IMR-90 (cell line): ENCODE measurements around the gene DLX2. TPM values are rescaled to one million over a fixed set of nuclear protein-coding genes. Genes with fewer than 3 reads are reported as not detected.

ENCODE experiments used
- ATAC-seq: fragments of 200-7000 bp; cut with Tn5 transposase; 2 replicates; pipeline ENCODE4 v1.9.1; 2020; ENCODE audit warnings: low read depth, mild to moderate bottlenecking, moderate library complexity
- BruUV-seq: library from RNA; stranded (reverse); fragments of 400-500 nt; replicated peaks from 2 replicates; lab custom pipeline; 2021; lab: Mats Ljungman, UMichigan
- CTCF ChIA-PET: fragments of 300-600 bp; formaldehyde crosslinking; extraction: SDS; loops from one replicate; lab custom pipeline; 2021; ENCODE audit warnings: antibody characterized with exemption; lab: Yijun Ruan, JAX
- POLR2A ChIA-PET: fragments of 300-600 bp; sonication (Branson Sonifier 250); formaldehyde crosslinking; loops from one replicate; lab custom pipeline; 2022; ENCODE audit warnings: antibody characterized with exemption; ENCODE audit not compliant: unreplicated experiment; lab: Charles Lee
- DNase-seq: peaks from one replicate; pipeline ENCODE4 v3.0.0; 2013
- H2AFZ ChIP-seq: replicated peaks from 2 replicates; pipeline ENCODE3; 2013; ENCODE audit warnings: low read length, mild to moderate bottlenecking; ENCODE audit not compliant: poor library complexity
- H2AK5ac ChIP-seq: 2 replicates; pipeline ENCODE4 v1.6.1; 2013; ENCODE audit warnings: low read depth, low read length, inconsistent platforms
- H2AK9ac ChIP-seq: replicated peaks from 2 replicates; pipeline ENCODE3; 2013; ENCODE audit warnings: mild to moderate bottlenecking, low read depth, low read length, moderate library complexity; ENCODE audit not compliant: poor library complexity
- H2BK120ac ChIP-seq: 2 replicates; pipeline ENCODE4 v1.6.1; 2013; ENCODE audit warnings: low read depth, low read length, inconsistent platforms
- H2BK15ac ChIP-seq: 3 replicates; pipeline ENCODE4 v1.6.1; 2013; ENCODE audit warnings: low read depth, low read length, inconsistent platforms
- H2BK20ac ChIP-seq: 2 replicates; pipeline ENCODE4 v1.6.1; 2013; ENCODE audit warnings: low read depth, mild to moderate bottlenecking, inconsistent platforms, low read length, moderate library complexity
- H2BK5ac ChIP-seq: 2 replicates; pipeline ENCODE4 v1.6.1; 2013; ENCODE audit warnings: mild to moderate bottlenecking, low read depth, low read length, inconsistent platforms; ENCODE audit not compliant: poor library complexity, severe bottlenecking
- H3K14ac ChIP-seq: replicated peaks from 2 replicates; pipeline ENCODE4 v1.6.1; 2013; ENCODE audit warnings: low read depth, low read length, inconsistent platforms
- H3K18ac ChIP-seq: 2 replicates; pipeline ENCODE4 v1.6.1; 2013; ENCODE audit warnings: low read depth, low read length, control low read depth
- H3K23ac ChIP-seq: 2 replicates; pipeline ENCODE4 v1.6.1; 2013; ENCODE audit warnings: low read depth, low read length, inconsistent platforms
- H3K27ac ChIP-seq: 2 replicates; pipeline ENCODE4 v1.5.1; 2013; ENCODE audit warnings: mild to moderate bottlenecking, control low read depth, low read length; ENCODE audit not compliant: insufficient read depth
- H3K27me3 ChIP-seq: 2 replicates; pipeline ENCODE4 v1.6.1; 2013; ENCODE audit warnings: low read length; ENCODE audit not compliant: control insufficient read depth, insufficient read depth
- H3K36me3 ChIP-seq: 2 replicates; pipeline ENCODE4 v1.6.1; 2013; ENCODE audit warnings: low read length, mixed read lengths; ENCODE audit not compliant: control insufficient read depth, insufficient read depth
- H3K4ac ChIP-seq: 2 replicates; pipeline ENCODE4 v1.6.1; 2013; ENCODE audit warnings: low read depth, low read length, inconsistent platforms
- H3K4me1 ChIP-seq: 2 replicates; pipeline ENCODE4 v1.6.1; 2013; ENCODE audit warnings: low read length, mixed read lengths; ENCODE audit not compliant: control insufficient read depth, insufficient read depth
- H3K4me2 ChIP-seq: 2 replicates; pipeline ENCODE4 v1.6.1; 2013; ENCODE audit warnings: low read depth, mild to moderate bottlenecking, control low read depth, low read length, moderate library complexity
- H3K4me3 ChIP-seq: 2 replicates; pipeline ENCODE4 v1.5.1; 2013; ENCODE audit warnings: low read depth, mild to moderate bottlenecking, control low read depth, low read length, moderate library complexity; ENCODE audit not compliant: insufficient read depth
- H3K56ac ChIP-seq: 2 replicates; pipeline ENCODE4 v1.6.1; 2013; ENCODE audit warnings: low read length, inconsistent platforms; ENCODE audit not compliant: insufficient read depth; ENCODE audit errors: extremely low read depth
- H3K79me1 ChIP-seq, 2 experiments: 2 replicates each; pipeline ENCODE4 v1.6.1; 2013; ENCODE audit warnings: low read length in 2 of 2, inconsistent platforms in 1 of 2, low read depth in 1 of 2
- H3K9ac ChIP-seq: 2 replicates; pipeline ENCODE4 v1.6.1; 2013; ENCODE audit warnings: low read depth, low read length, control low read depth
- H3K9me1 ChIP-seq: 2 replicates; pipeline ENCODE4 v1.6.1; 2013; ENCODE audit warnings: low read length, inconsistent platforms; ENCODE audit not compliant: insufficient read depth
- H3K9me3 ChIP-seq: 2 replicates; pipeline ENCODE4 v1.6.1; 2013; ENCODE audit warnings: low read length; ENCODE audit not compliant: control insufficient read depth, insufficient read depth
- H4K20me1 ChIP-seq: 2 replicates; pipeline ENCODE4 v1.6.1; 2013; ENCODE audit warnings: low read length, inconsistent platforms; ENCODE audit not compliant: insufficient read depth
- H4K5ac ChIP-seq: 2 replicates; pipeline ENCODE4 v1.6.1; 2013; ENCODE audit warnings: mild to moderate bottlenecking, low read depth, low read length, control low read depth
- H4K8ac ChIP-seq, 2 experiments: 2 replicates each; pipeline ENCODE4 v1.6.1; 2013; ENCODE audit warnings: low read depth in 2 of 2, low read length in 2 of 2, control low read depth in 1 of 2, inconsistent platforms in 1 of 2
- H4K91ac ChIP-seq: 2 replicates; pipeline ENCODE4 v1.6.1; 2013; ENCODE audit warnings: low read depth, low read length, inconsistent platforms; ENCODE audit not compliant: insufficient read depth
- CEBPB ChIP-seq: IDR thresholded peaks from 2 replicates; pipeline ENCODE4 v1.6.1; 2012; ENCODE audit warnings: low read depth, low read length, improper control_type of control experiment
- CHD1 ChIP-seq: IDR thresholded peaks from 2 replicates; pipeline ENCODE4 v1.6.1; 2012; ENCODE audit warnings: low read depth, low read length, improper control_type of control experiment
- FOS ChIP-seq: fragments of 150-350 bp; IDR thresholded peaks from 2 replicates; pipeline ENCODE4 v1.6.1; 2016; ENCODE audit warnings: low read depth, low read length
- MAFK ChIP-seq: IDR thresholded peaks from 2 replicates; pipeline ENCODE4 v1.6.1; 2012; ENCODE audit warnings: low read depth, low read length, improper control_type of control experiment
- MAZ ChIP-seq: IDR thresholded peaks from 2 replicates; pipeline ENCODE4 v1.6.1; 2012; ENCODE audit warnings: low read depth, mild to moderate bottlenecking, low read length, improper control_type of control experiment, moderate library complexity, borderline replicate concordance
- POLR2A ChIP-seq: IDR thresholded peaks from 2 replicates; pipeline ENCODE4 v1.6.1; 2012; ENCODE audit warnings: mild to moderate bottlenecking, low read depth, low read length
- RAD21 ChIP-seq: IDR thresholded peaks from 2 replicates; pipeline ENCODE4 v1.6.1; 2012; ENCODE audit warnings: low read length, improper control_type of control experiment
- RCOR1 ChIP-seq: IDR thresholded peaks from 2 replicates; pipeline ENCODE4 v1.6.1; 2012; ENCODE audit warnings: mild to moderate bottlenecking, low read length, improper control_type of control experiment; ENCODE audit not compliant: insufficient replicate concordance
- RFX5 ChIP-seq: IDR thresholded peaks from 2 replicates; pipeline ENCODE4 v1.8.0; 2012; ENCODE audit warnings: low read depth, mild to moderate bottlenecking, low read length, moderate library complexity
- SMC3 ChIP-seq: fragments of 150-350 bp; IDR thresholded peaks from 2 replicates; pipeline ENCODE4 v1.6.1; 2016; ENCODE audit warnings: low read depth, mild to moderate bottlenecking, antibody characterized with exemption, low read length, moderate library complexity
- WGBS, 2 experiments: methylation state at CpG; one replicate each; pipeline versions ENCODE4 v1.1.5 to v1.1.7; 2013; ENCODE audit warnings: missing lambda C conversion rate in 2 of 2; ENCODE audit not compliant: insufficient read length in 1 of 2; ENCODE audit errors: extremely low coverage in 2 of 2; 5-methylcytosine and 5-hydroxymethylcytosine counted together
- dilution Hi-C: fragments of 300-500 bp; cut with HindIII; formaldehyde crosslinking; loops from one replicate; pipeline ENCODE4 v1.14.3; 2018; ENCODE audit warnings: low sequenced_read_pairs; ENCODE audit not compliant: unreplicated experiment
- in situ Hi-C: fragments of 300-500 bp; cut with MboI; formaldehyde crosslinking; loops from 3 replicates; pipeline ENCODE4 v1.14.3; 2019; ENCODE audit warnings: low sequenced_read_pairs, inconsistent platforms, mixed read lengths
- intact Hi-C: fragments of 100-400 bp; cut with micrococcal nuclease; formaldehyde crosslinking; loops from 2 replicates; pipeline ENCODE4 v1.10.0; 2022
- polyA plus RNA-seq, 3 experiments: library from polyadenylated mRNA; depleted of rRNA; stranded (reverse); fragments of >200 nt; gene quantifications; 2 replicates each; pipeline ENCODE4 v1.2.3, GENCODE V29; 2012; ENCODE audit warnings: low replicate concordance in 1 of 3
- total RNA-seq: library from RNA; depleted of rRNA; stranded (reverse); fragments of >200 nt; gene quantifications from 2 replicates; pipeline ENCODE4 v1.2.3, GENCODE V29; 2012
- TF ChIP-seq, protein P1 (sequence below): fragments of 150-350 bp; IDR thresholded peaks from 2 replicates; pipeline ENCODE4 v1.6.1; 2016; ENCODE audit warnings: low read depth, mild to moderate bottlenecking, low read length, moderate library complexity, borderline replicate concordance
- TF ChIP-seq, protein P2 (sequence below): conservative IDR thresholded peaks from 2 replicates; pipeline ENCODE4 v1.5.1; 2012; ENCODE audit warnings: mild to moderate bottlenecking, low read depth, low read length, improper control_type of control experiment

DLX2 gene
- total and polyA plus RNA-seq, 2 of the 4 experiments (the other 2 are of a cell fraction) = 0.38 TPM; not detected in 1

DNA sequence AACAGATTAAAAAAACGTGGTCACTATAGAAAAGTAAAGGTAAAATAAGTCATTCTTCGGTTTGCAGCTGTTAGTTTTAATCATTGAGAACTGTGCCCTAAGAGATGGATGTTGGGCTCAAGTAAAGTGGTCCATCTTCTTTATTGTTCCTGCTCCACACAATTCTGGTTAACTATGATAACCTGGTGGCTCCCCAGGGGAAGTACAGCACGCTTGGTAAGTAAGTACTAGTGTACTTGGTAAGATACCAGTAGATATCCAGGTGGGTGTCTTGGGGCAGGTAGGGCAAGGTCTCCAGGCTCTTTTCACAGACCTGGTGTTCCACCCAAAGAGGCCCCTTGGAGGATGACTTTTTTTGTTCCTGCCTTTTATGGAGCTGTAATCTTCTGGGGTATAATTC is 31.6 kb upstream of the DLX2 start:
- in situ Hi-C loops (loop anchor here (10.0 kb wide), 1 partner anchor 539 kb away; no protein-coding TSS in a partner anchor), dilution Hi-C loops (no loop called here), intact Hi-C loops (no loop called here)
- no peaks in the 10 kb centered on the region for H4K20me1 ChIP-seq
- peaks cover 2% of the 10 kb centered on the region; the same call in 1 of the 2 replicates for H3K4me1 ChIP-seq
- no peak overlapping the region for H2AK5ac ChIP-seq
- H2AFZ ChIP-seq = no peak overlapping the region
- ChIA-PET POLR2A (no interaction called here), CTCF (no interaction called here)
- H3K4me3 ChIP-seq = no peak overlapping the region
- no peak overlapping the region for H2BK120ac ChIP-seq
- WGBS, 2 experiments = no CpG with 5 or more reads among the region's 3 CpGs
- H3K27me3 ChIP-seq = peaks cover 8% of the 10 kb centered on the region
- no peak overlapping the region; the same call in 1 of the 2 replicates for H3K23ac ChIP-seq
- H3K79me1 ChIP-seq = no peaks in the 10 kb centered on the region
- no peak overlapping the region for H4K8ac ChIP-seq
- no TSS peak for BruUV-seq
- H2BK20ac ChIP-seq = no peak overlapping the region
- H3K9ac ChIP-seq = no peak overlapping the region
- no peak overlapping the region for H3K27ac ChIP-seq
- no peak overlapping the region for H3K4me2 ChIP-seq
- ATAC-seq (no peak), DNase-seq (no peak)
- TF ChIP-seq RAD21 (no peak), MAFK (no peak), SMC3 (no peak), MAZ (no peak), CHD1 (no peak), RFX5 (no peak), CEBPB (no peak), RCOR1 (no peak), FOS (no peak), POLR2A (no peak)
- TF ChIP-seq, protein P1, sequence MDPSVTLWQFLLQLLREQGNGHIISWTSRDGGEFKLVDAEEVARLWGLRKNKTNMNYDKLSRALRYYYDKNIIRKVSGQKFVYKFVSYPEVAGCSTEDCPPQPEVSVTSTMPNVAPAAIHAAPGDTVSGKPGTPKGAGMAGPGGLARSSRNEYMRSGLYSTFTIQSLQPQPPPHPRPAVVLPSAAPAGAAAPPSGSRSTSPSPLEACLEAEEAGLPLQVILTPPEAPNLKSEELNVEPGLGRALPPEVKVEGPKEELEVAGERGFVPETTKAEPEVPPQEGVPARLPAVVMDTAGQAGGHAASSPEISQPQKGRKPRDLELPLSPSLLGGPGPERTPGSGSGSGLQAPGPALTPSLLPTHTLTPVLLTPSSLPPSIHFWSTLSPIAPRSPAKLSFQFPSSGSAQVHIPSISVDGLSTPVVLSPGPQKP = no peak
- TF ChIP-seq, protein P2, sequence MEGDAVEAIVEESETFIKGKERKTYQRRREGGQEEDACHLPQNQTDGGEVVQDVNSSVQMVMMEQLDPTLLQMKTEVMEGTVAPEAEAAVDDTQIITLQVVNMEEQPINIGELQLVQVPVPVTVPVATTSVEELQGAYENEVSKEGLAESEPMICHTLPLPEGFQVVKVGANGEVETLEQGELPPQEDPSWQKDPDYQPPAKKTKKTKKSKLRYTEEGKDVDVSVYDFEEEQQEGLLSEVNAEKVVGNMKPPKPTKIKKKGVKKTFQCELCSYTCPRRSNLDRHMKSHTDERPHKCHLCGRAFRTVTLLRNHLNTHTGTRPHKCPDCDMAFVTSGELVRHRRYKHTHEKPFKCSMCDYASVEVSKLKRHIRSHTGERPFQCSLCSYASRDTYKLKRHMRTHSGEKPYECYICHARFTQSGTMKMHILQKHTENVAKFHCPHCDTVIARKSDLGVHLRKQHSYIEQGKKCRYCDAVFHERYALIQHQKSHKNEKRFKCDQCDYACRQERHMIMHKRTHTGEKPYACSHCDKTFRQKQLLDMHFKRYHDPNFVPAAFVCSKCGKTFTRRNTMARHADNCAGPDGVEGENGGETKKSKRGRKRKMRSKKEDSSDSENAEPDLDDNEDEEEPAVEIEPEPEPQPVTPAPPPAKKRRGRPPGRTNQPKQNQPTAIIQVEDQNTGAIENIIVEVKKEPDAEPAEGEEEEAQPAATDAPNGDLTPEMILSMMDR = no peak
- H3K14ac ChIP-seq = no peak overlapping the region
- no peak overlapping the region for H3K18ac ChIP-seq
- H3K36me3 ChIP-seq = no peaks in the 10 kb centered on the region
- no peak overlapping the region for H2BK15ac ChIP-seq
- no peak overlapping the region for H4K5ac ChIP-seq
- H3K9me3 ChIP-seq = no peaks in the 10 kb centered on the region; the same call in 1 of the 2 replicates
- H2BK5ac ChIP-seq = no peak overlapping the region
- H3K4ac ChIP-seq = no peak overlapping the region
- no peaks in the 10 kb centered on the region for H3K9me1 ChIP-seq
- H2AK9ac ChIP-seq = no peak overlapping the region
- H3K56ac ChIP-seq = no peak overlapping the region
- no peak overlapping the region for H4K91ac ChIP-seq
